Measurements from ENCODE around the gene EPB41L5.

DNA sequence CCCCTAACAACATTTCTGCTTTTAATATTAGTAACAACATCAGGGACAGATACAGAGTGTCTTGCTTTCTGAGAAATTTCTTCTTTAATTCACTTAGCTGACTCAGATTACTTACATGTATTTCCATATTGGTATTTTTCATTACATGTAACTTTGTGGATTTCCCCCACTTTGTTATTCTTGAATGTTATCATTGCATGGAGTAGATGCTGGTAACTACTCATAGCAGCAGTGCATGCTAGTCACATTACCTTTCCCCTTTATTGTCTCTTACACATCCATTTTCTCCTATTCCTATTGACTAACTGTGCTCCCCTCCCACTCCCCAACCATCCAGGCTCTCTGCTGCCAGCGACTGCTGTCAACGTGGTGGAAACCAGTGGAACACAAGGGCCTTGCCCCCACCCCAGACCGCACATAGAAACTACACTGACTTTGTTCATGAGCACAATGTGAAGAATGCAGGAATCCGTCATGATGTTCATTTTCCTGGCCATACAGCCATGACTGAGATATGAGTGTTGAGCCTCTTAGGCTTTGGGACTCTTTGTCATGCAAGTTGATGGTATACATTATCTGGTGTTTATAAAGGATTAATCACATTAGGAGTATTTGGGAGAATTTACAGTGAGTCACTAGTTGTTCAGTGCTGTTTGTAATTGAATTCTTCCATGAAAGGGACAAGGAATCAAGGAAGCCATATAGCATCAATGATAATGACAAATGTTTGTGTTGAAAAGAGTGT, 91.0 kb downstream of the EPB41L5 start:
- TF ChIP-seq, protein P1, sequence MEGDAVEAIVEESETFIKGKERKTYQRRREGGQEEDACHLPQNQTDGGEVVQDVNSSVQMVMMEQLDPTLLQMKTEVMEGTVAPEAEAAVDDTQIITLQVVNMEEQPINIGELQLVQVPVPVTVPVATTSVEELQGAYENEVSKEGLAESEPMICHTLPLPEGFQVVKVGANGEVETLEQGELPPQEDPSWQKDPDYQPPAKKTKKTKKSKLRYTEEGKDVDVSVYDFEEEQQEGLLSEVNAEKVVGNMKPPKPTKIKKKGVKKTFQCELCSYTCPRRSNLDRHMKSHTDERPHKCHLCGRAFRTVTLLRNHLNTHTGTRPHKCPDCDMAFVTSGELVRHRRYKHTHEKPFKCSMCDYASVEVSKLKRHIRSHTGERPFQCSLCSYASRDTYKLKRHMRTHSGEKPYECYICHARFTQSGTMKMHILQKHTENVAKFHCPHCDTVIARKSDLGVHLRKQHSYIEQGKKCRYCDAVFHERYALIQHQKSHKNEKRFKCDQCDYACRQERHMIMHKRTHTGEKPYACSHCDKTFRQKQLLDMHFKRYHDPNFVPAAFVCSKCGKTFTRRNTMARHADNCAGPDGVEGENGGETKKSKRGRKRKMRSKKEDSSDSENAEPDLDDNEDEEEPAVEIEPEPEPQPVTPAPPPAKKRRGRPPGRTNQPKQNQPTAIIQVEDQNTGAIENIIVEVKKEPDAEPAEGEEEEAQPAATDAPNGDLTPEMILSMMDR (IDR thresholded peaks at IDR 0.05) = no peak
- TF ChIP-seq POLR2AphosphoS5 (IDR thresholded peaks at IDR 0.05) (no peak), POLR2A (IDR thresholded peaks at IDR 0.05) (no peak)

Measured in breast epithelium (tissue), 3 donors.